ENCODE data around the gene HTR4.

HTR4 gene

GRCh38 chr5:148660346-148660660 is 6.0 kb upstream of the HTR4 start:
- DNase-seq = no peak

- DNase-seq = no peak
These were observed 5.5 kb upstream of the HTR4 start for GRCh38 chr5:148659641-148660345.

- no peak for DNase-seq
These were observed 964 bp downstream of the HTR4 start for GRCh38 chr5:148653291-148653835.

- DNase-seq = no peak
These were observed 2.8 kb downstream of the HTR4 start for GRCh38 chr5:148651528-148651927.

DNA sequence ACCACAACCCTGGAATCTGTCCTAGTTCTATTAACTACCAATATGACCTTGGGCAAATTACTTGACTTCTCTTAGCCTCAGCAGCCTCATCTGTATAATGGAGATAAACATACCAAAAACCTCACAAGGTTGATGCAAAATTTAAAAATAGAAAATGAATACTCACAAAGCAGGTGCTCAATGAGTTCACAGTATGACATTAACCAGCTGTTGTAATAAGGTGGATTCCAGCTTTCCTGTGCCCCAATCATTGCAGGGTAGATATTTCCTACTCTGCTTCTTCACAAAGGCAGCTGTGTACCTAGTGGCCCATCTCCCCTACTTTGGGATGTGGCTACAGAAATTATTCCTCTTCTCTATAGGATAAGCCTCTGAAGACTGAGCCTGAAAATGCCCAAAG is 8.8 kb downstream of the HTR4 start:
- DNase-seq = no peak

DNA sequence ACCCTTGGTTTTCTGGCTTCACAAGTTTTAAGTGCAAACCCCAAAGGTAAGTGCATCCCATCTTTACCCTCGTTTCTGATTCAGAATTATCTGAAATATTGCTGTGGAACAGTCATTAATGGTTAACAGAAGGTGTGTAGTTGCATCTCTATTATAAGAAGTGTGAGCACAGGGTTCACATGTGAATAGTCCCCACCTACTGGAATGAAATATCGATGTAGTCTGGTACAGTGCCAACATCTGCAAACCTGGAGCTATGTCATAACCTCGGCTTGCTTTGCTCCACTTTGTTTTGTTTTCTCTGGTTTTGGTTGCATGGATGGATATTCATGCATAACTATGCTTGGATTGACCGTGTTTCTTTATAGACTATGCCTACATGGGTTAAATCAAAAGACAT is 12.6 kb downstream of the HTR4 start:
- no peak for DNase-seq

- no peak for DNase-seq
These were observed 13.9 kb downstream of the HTR4 start for GRCh38 chr5:148640471-148640870.

GRCh38 chr5:148639081-148639480 is 15.2 kb downstream of the HTR4 start:
- DNase-seq = no peak

- no peak for DNase-seq
These were observed 18.0 kb downstream of the HTR4 start for GRCh38 chr5:148636353-148636752.

GRCh38 chr5:148635321-148636083 is 18.8 kb downstream of the HTR4 start:
- DNase-seq = no peak

- DNase-seq = no peak
These were observed 21.3 kb downstream of the HTR4 start for GRCh38 chr5:148633067-148633377.

DNA sequence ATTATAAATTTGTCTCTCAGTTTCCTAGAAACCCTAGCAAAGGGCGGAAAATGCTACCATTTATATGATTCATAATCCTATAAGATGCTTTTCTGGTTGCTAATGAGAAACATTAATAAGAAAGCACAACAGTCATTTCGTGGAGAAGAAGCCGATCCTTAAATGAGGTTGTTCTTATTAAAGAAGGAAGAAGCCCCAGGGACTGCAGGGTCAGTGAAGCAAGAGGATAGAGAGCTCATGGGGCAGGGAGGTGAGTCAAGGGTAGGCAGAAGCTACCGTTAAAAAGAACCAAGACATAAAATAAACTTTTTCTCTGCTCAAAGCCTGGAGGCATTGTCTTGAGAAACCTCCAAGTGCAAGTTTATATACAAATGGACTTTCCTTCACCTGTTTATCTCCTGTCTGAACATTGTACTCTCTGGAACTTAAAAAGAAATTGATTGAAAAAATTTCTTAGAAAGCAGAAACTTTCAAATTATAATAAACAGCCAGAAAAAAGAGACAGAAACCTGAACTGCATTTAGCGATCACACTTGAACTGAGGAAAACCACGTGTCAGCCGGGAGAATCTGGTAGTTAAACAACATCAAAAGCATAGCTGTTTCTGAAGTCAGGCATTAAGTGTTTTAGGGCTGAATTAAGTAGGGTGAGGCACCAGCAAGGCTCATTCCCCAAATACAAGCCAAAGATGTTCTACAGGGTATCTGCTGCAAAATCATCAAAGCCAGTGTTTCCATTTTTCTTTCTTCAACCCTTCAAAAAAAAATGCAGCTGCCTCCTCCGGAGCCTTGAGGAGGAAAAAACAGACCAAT is 21.9 kb downstream of the HTR4 start:
- DNase-seq = no peak

GRCh38 chr5:148626986-148627385 is 27.3 kb downstream of the HTR4 start:
- DNase-seq = no peak

- DNase-seq = no peak
These were observed 28.2 kb downstream of the HTR4 start for GRCh38 chr5:148626081-148626613.

DNA sequence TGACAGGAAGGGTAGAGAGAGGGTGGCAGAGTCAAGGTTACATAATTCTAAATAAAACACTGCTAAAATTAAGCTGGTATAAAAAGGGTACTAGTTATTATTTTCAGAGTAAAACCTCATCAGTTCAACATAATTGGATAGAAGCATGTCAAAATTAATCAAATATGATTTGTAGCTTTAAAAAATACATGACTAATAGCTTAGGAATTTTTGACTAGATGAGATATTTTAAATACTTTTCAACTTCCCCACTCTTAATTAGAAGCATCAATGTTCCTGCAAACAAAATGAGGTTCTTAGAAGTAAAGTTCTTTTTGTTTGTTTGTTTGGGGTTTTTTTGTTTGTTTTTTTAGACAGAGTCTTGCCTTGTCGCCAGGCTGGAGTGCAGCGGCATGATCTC is 29.1 kb downstream of the HTR4 start:
- no peak for DNase-seq

DNA sequence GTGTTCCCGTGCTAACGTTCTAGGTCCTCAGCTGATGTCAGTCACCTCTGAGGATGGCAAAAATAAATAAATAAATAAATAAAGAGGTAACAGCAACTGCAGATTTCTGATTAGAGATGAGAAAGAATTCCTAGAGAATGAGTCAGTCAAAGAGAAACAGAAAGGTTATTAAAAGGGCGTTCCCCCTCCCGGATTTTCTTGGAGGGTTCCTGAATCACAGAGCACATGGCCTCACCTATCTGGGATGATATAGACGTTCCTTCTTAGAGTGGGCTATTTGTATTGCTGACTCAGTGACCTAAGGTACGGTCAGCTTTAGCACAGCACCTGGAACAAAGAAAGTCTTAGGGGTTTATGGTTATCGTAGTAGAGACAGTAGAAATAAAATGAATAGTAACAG is 30.6 kb downstream of the HTR4 start:
- DNase-seq = no peak

DNA sequence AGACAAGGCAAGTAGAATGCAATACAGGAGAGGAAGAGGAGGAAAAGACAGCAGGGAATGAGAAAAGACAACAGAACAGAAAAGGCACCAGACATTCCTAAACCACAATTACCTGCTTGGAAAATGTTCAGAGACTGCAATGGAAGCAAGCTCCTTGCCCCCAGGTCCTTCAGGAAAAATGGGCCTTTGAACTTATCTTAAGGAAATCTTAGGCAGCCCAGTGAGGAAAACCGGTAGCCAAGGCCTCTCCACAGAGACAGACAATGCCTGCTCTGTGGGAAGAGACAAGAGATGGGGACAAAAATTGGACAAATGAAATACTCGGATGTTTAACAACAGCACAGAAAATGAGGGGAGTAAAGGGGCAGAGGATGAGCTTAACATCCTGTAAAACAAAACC is 31.2 kb downstream of the HTR4 start:
- DNase-seq = no peak

DNA sequence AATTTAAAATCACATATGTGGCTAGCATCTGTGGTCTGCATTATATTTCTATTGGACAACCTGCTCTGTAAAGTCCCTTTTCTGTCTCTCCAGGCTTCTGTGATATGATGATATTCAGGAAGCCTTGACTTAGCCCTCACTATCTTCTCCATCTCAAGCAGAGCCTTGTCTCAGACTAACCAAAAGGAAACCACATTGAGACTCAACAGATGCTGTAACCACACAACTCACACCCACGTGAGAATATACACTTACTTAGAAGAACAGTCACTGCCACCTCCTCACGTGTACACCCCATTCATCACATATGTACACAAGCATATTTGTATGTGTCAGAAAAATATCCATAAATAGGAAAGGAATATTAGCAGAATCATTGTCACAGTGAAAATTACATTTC is 33.6 kb downstream of the HTR4 start:
- no peak for DNase-seq

GRCh38 chr5:148620091-148620490 is 34.2 kb downstream of the HTR4 start:
- DNase-seq = no peak

GRCh38 chr5:148619484-148619883 is 34.8 kb downstream of the HTR4 start:
- no peak for DNase-seq

GRCh38 chr5:148615644-148616275 is 38.6 kb downstream of the HTR4 start:
- no peak for DNase-seq

DNA sequence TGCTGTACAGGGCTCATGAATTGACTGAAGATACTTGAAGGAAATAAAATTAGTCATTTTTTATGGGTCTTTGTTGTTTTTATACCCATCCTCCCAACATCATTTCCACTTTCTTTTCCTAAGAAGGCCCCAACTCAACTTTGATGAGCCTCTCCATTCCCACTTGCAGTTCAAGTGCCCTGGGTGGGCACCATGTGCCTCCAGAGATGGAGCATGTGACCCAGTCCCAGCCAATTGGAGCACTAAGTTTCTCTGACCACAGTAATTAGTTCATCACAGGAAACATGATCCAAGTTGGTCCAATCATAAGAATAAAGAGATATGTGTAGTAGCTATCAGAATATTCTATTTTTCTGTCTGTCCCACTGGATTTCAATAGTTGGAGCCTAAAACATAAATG is 46.9 kb downstream of the HTR4 start:
- no peak for DNase-seq

DNA sequence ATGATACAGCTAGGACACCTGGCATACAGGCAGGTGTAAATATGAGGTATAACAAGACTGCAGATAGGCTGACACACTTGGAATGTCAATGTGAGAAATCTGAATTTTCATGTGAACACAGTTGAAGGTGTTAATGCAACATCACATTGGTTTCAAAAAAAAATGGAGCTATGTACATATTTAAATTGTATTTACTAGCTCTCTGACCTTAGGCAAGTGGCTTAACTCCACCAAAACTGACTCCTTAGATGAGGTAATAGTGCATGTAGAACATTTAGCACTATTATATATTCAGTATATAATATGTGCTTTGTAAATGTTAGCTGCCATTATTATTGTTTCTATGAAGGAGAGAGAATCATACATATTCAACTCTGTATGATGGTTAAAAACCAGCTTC is 48.0 kb downstream of the HTR4 start:
- no peak for DNase-seq

Measured in NCI-H2081 treated with DMSO at 0.1 percent for 48 hours (cell line).